CD4-positive, alpha-beta T cell treated with Interleukin-21 for 1 hour (primary cell): ENCODE measurements around the gene TEAD3.

Experiments
- DNase-seq: peaks from one replicate; pipeline ENCODE4 v3.0.0-alpha.2; 2020

TEAD3 gene

DNA sequence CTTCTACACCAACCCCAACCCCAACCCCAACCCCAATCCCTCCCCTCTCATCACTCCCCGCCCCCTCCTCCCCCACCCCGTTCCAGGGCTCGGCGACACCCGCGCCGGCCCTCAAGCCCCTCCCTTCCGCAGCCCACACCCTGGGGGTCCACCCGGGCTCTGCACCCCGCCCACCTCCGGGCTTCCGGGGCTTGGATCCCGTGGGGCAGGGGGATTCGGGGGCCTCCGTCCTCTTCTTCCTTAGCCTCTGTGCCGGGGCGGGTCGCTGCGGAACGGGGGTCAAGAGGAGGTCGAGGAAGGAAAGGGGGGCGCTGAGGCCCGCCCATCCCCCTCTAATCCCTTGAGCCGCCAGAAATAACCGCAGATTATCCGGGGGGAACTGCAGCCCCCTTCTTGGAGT lies 15.1 kb upstream of the TEAD3 start:
- no peak for DNase-seq

DNA sequence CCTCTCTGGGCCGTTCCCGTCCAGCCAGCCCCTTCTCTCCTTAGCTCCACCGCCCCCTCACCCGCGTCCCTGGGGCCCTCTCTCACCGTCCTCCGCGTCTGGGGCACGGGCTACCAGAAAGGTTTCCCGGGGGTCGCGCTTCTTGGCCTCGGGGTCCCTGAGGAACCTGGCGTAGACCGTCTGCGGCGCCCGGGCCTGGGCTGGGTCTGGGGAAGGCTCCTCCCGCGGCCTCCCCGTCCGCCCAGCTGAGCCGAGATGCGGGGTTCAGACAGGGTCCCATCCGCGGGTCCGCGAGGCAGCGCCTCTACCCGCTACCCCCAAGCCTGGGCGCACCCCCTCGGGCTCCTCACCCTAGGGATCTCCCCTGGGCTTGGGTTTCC lies 14.7 kb upstream of the TEAD3 start:
- no peak for DNase-seq

DNA sequence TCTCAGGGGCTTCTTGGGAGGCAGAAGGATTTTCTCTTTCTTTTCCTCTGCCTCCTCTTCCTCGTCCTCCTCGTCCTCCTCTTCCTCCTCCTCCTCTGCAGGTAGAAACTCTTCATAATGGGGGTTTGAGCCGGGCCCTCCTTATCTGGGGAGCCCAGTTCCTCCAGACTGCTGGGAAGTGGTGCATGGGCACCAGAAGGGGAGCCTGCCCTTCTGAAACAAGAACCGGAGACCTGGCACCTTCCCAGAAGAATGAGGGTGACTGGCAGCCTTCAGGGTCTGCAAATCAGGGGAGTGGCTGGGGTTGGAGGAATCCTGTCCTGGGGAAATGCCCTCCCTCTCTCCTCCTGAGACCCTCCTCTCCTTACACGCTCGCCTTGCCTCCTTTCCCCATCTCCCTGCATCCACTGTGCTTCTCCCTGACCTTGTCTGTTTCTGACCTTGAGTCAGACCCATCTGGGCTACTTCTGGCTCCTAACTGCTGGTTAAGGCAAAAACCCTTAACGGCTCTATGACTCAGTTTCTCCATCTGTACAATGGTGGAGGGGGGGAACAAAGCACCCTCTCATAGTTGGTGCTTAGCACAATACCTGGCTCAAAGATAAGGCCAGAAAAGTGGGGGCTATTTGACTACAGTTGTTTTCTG lies 14.2 kb upstream of the TEAD3 start:
- no peak for DNase-seq

DNA sequence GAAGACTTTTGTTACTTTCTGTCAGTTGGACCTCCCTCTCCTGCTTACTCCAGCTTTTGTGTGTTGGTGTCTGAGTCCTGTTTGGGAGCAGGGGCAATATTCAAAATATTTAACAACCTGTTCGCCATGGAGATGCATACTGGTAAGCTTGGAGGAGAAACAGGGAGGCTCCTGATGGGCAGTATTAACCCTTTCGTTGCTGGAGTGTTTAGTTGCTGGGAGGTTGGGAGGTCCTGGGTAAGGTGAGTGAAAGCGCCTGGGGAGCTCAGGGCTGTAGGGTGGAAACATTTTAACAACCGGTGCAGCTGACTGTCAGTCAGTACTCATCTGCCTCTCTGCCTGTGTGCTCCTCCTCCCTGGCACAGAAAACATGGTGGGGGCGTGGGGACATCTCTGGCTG lies 11.7 kb upstream of the TEAD3 start:
- DNase-seq, result no peak

DNA sequence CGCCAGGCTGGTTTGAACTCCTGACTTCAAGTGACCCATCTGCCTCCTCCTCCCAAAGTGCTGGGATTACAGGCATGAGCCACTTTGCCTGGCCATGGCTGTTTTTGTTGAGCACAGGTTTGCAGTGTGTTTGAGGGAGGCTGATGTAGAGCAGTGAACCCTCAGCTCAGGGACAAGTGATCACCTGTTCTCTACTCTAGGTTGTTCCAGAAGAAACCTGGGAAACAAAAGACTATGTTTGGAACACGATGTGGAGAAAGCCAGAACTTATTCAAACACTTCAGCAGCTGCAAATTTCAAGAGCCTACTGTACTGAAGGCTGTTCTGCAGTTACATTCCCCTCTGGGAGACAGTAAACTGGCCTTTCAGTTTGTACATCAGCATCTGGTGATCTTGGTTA lies 11.1 kb upstream of the TEAD3 start:
- DNase-seq, result no peak

DNA sequence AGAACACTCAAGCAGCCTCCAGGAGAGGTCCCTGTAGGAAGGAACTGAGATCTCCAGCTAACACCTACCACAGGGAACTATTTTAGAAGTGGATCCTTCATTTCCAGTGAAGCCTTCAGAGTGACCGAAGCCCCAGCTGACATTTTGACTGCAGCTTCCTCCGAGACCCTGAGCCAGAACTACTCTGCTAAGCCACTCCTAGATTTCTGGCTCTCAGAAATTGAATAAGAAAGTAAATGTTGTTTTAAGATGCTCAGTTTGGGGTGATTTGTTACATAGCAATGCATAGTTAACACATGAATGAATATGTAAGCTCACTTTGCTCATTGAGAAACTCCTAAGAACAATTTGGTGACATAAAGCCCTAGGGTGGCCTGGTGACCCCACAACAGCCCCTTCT lies 10.3 kb upstream of the TEAD3 start:
- no peak for DNase-seq

DNA sequence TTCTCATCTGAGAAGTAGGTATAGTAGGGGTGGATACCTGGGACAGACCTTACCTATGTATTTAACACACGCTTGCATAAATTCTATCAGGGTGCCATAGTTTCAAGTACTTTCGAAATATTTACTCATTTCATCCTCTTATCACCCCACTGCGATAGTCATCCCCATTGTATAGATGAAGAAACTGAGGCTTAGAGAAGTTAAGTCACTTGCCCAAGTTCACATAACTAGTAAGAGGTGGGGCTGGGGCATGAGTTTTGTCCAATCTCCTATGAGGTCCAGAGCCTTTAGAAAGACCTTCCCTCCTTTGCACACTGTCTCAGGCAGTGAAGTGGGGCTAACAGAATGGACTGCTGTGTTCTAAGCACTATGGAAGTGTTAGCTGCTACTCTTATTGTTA lies 9.7 kb upstream of the TEAD3 start:
- DNase-seq, result no peak

DNA sequence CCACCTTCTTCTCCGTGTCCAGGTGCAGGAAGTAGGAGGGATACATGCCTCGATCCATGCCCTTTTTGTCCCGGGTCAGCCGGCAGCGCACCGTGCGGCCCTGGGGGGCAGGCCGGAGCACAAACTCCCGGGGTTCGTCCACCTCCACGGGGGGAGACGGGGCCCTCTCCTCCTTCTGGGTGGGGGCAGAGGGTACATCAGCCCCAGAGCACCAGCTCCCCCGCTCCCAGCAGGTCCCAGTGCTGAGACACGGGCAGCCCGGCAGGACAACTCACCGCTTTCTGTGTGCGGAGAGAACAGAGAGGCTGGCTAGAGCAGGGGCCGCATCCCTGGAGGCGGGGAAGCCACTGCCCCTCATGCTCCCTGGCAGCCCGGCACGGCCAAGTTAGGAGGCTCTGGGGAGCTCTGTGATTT lies 9.1 kb upstream of the TEAD3 start:
- DNase-seq, result no peak

DNA sequence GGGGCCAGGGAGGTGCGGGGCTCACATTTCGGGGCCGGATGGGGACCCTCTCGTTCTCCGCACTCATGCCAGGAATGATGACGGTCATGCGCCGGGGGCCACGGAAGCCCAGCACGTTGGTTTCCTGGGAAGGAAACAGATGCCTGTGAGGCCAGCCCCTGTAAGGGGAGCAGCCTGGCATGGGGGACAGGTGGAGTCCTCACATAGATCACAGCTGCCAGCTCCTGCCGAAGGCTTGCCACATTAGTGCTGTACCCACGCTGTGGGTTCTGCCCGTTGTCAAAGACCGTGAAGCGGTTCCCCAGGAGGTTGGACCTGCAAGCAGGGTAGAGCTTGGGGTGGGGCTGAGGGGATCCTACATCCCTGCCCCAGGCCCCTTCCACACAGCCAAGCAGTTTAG lies 6.7 kb upstream of the TEAD3 start:
- no peak for DNase-seq

DNA sequence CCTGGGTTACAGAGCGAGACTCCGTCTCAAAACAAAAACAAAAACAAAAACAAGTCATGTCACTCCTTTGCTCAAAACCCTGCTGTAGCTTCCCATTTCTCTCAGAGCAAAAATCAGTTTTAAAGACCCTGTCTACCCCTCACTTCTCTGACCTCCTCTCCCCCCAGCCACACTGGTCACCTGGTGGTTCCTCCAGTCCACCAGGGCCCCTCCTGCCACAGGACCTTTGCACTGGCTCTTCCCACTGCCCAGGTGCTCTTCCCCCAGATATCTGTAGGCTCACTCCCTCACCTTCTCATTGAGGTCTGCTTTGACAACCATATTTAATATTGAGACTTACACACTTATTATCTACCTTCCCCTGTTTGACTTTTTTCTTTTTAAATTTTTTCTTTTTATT lies 4.9 kb upstream of the TEAD3 start:
- DNase-seq, result no peak

DNA sequence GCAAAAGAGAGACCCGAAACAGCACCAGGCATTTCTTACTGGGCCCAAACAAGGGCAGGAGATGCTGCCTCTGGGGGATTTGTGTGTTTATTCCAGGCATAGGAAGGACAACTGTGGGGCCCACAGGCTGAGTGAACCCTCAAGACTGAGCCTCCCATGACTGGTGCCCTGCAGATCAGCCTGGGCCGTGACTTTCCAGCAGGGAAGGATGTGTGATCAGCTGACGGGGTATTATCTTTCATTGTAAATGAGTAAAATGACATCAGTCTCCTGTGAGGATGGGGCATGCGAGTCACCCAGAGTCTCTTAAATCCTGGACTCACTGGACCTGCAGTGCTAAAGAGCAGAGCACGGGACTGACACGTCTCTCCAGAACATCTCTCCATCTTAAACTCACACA lies 3.9 kb upstream of the TEAD3 start:
- no peak for DNase-seq

DNA sequence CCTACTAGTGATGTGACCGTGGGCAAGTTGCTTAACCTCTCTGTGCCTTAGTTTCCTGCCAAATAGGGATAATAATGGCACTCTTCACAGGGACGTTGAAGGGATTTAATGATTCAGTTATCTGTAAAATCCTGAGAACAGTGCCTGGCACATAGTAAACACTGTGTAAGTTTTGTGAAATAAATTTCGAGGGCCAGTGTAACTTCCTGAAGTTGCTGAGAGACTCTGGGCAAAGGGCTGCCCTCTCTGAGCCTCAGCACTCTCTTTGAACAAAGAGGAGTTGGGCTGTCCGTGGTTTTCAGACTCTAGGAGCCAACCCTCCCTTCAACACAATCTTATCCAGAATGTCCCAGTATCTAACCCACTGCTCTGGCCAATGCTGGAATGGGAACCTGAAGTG lies 2.5 kb upstream of the TEAD3 start:
- no peak for DNase-seq

DNA sequence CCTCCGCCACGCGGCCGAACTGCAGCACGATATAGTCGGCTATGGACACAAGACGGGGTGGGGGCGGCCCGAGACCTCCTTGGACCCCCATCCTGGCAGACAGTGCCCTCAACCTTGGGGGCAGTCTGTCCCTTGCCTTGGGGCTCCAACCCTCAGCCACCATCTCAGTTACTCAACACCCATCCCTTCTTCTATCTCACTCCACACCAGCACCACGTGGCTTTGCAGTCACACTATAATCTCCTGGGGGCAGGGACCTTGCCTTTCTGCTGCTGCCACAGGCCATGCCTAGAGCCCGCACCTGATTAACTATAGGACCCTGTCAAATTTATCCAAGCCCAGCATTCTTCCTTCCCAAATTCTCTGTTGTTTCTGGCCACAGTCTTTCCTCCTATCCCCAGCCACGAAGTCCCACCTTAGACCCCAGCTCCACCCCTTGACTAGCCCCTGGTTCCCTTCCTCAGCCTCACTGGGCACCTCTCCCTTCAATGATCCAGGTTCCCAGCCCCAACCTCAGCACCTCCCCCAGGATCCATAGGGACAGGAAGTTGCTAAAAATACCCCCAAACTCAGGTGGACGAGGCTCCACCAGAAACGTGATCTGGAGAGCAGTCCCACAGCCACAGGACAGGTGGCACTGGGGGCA lies 1.7 kb upstream of the TEAD3 start:
- no peak for DNase-seq

DNA sequence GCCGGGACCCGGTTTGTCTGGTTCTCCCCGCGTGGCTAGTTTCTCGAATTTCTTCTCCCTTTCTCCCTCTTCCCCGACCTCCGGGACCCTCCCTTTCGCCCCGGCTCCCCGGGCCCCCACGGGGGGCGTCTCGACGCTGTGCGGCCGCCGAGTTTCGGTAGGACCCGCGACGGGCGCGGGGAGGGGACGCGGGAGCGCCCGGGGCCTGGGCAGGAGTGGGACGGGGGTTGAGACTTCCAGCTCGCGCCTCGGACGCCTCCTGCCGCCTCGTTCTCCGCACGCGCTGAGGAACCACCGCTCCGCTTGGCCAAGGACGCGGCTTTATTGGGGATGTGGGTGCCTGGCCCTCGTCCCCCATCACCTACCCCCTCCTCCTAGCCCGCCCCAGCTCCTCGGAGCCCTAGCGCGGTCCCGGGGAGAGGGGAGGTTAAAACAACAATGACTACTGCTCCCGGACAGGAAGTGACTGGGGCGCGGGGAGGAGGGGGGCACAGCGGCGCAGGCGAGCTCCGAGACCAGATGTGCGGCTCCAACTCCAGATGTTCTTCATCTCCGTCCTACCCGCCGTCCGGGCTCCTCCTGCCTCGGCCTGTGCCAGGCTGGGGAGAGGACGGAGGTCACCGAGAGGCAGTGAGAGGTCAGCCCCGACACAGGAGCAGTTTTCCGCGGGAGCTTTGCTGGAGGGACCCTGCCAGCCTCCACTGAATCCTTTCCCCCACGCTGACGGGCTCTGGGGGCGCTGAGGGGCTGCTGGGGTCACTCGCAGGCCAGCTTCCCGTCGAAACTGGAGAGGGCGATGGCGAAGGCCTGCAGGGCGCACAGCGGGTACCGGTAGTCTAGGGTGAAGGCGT lies 917 bp upstream of the TEAD3 start:
- DNase-seq, result peak; percentile 45

DNA sequence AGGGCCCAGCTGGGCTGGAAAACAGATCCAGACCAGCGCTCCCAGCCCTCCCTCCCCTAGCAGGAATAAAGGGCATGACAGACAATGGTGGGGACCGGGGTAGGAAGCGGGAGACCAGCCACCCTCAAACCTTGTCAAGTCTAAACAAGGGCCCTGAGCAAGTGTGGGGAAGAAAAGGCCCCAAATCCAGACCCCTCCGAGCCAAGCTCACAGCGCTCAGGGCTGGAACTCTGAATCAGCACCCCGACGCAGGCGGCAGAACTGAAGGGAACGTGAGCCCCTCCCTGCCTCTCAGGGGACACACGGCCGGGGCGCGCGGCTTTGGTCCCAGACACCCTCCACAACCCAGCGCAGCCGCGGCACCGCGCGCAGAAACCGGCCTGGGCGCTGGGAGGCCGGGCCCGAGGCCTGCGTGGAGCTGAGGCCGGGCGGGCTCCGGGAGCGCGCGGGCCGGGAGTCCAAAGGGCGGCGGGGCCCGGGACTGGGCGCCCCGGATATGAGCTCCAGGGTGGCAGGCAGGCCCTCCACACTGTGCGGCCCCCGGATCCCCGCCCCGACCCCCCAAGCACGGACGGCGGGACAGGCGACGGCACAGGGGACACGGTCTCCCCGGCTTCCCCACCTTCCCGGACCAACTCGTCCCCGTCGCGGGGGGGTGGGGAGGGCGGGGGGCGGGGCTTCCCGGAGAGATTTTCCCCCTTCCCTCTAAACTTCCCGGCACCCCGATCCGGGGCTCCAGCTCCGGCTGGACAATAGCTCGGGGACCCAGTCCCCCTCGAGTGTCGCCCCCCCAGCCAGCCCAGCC lies 641 bp downstream of the TEAD3 start:
- DNase-seq, result no peak

DNA sequence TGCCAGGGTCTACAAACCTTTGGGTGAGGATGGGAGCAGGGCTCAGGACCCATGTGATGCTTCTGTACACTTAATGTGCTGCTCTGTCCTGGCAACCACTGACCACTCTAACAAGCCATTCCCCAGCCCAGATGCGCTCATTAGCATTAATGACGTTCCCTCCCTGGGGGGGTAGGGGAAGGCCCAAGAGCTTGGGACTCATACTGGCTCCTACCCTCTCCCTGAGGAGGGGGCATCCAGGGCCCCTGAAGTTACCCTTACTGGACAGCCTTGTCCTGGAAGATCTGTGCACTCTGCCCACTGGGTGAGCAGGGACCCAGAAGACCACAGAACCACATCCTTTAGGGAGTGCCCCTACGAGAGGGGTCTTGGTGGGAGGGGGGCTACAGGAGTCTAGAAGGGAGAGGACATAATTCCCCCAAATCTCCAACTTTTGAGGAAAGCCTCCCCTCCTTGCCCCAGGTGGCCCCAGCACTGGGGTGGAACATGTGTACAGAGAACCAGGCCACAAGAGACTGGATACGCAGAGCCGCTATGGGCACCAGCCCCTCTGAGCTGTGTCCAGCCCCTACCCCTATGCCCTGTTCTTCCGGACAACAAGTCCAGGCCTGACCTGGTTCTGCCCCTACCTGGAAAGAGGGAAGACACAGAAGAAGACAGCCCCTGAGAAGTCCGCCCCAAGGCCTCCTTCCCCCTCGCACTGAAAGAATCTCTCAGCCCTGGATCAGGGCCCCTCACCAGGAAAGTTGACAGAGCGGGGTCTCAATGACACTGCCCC lies 1.4 kb downstream of the TEAD3 start:
- no peak for DNase-seq

DNA sequence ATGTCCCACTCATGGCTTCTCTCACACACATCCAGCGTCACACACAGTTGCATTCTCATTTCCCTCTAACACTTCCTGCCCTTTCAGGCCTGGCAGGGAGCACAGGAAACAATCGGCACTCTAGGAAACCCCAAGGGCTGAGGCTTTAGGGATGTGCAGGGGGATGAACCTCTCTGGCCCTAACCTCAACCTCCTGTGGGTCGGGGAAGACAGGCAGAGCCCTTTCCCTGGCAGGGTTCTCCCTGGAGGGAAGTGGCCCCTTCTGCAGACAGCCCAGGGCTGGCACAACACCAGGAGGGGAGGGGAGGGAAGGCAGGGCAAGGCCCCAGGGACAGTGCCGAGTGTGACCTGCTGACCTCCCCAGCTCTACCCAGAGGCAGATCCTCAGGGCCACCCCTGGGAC lies 2.7 kb downstream of the TEAD3 start:
- DNase-seq, result peak; percentile 24

DNA sequence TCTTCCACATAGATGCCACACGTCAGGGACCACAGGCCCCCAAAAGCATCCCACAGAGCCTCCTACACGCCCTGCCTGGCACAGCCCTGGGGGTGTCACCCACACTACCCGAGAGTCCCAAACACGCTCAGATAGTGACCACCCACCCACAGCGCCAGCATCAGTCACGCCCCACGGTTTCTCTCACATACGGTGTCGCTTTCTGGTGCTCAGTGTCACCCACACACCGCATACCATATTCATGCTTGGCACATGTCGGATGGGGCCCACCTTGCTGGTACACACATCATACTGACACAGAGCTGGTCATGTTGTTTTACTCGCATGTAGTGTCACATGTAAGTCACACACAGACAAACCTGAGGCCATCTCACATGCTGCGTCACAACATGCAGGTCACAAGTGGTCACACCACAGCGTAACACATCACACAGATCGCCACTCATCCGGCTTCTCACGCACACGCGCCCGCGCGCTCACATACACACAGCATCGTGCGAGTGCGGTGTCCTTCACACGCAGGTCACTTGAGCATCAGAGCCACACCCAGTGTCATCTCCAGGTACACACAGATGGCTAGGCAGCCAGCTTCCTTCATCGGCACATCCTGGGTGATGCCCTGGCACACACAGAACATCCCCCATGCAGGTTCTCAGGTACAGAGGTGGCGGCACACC lies 3.4 kb downstream of the TEAD3 start:
- no peak for DNase-seq

DNA sequence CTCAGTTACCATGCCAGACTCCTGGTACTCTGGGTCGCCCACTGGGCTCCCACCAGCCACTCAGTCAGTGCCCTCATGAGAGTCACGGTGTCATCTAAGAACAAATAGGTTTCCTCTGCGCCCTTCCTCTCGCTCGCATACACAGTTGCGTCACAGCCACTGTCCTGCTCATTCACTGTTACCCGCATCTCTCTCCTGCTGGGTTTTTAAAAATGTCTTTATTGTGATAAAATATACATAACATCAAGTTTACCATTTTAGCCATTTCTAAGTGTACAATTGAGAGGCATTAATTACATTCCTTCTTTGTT lies 4.0 kb downstream of the TEAD3 start:
- DNase-seq, result no peak

DNA sequence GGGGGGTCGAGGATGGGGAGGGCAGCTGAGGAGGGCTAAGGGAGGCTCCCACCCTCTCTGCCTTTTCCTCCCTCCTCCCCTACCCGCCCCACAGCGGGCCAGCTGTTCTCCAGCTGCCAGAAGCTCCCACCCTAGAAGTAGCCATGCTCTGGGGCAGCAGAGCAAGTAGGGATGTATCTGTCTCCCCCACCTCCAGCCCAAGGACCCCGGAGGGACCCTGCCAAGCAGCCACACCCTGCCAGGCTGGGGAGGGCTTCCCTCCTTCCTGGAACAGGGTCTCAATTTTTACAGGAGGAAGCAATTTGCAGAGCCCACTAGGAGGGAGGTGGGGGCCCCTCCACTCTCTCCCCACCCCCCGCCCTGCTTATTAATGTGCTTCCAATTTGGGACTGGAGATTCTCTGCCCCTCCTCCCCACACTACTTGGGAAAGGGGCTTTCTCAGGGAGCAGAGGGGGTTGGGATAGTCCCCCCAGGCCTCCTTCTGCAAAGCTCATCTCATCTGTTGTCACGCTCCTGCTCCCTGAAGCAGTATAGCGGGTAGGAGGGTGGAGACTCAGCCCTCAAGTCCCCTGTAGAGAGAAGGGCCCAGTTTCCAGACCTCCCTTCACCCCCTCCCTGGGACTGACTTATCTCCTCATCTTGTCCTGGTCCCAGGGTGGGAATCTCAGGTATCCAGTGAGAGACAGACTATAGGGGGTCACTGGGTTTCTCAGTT lies 4.5 kb downstream of the TEAD3 start:
- DNase-seq, result no peak

DNA sequence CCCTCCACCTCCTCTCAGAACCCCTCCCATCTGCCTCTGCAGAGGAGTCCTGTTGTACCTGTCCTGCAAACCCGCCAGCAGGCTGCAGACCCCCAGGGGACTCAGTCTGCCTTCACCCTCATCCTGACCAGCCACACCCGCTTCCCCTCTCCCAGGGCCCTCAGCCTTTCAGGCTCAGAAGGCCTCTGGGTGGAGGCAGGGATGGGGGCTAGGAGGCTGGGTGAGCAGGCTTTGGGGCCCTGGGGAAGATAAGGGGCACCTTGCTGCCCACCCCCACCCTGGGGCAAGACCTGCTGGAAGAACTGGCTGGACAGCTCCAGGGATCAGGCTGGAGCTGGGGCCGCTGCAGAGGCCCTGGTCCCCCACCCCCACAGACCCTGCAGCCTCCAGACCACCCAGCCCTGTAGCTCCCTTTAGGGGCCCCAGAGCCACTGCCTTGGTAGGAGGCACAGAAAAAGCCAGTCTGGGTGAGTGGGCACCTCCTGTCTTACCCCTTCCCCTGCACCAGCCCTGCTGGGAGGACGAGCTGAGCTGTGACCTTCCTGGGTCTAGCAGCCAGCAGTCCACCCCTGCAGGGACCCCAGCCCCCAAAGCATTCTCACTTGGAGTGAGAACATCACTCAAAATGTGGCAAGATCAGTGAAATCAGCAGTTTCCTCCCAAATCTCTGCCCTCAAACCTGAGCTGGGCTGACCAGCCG lies 5.2 kb downstream of the TEAD3 start:
- DNase-seq, result no peak
